PC-3 (cell line): ENCODE measurements around the gene OSBPL9. TPM values are rescaled to one million over a fixed set of nuclear protein-coding genes. Genes with fewer than 3 reads are reported as not detected.
A peak's percentile ranks its signal among the peaks of the same experiment; 100 is the strongest.

Experiments
- ATAC-seq: fragments of 200-7000 bp; cut with Tn5 transposase; 2 replicates; pipeline ENCODE4 v1.9.1; 2020; ENCODE audit warnings: mild to moderate bottlenecking, moderate library complexity
- BruUV-seq: library from RNA; stranded (reverse); fragments of 400-500 nt; replicated peaks from 2 replicates; lab custom pipeline; 2021; lab: Mats Ljungman, UMichigan
- CTCF ChIA-PET: fragments of 300-600 bp; sonication (Branson Sonifier 250); formaldehyde crosslinking; loops from one replicate; lab custom pipeline; 2022; ENCODE audit warnings: antibody characterized with exemption; lab: Charles Lee
- POLR2A ChIA-PET: fragments of 300-600 bp; sonication (Branson Sonifier 250); formaldehyde crosslinking; loops from one replicate; lab custom pipeline; 2022; ENCODE audit warnings: antibody characterized with exemption; ENCODE audit not compliant: unreplicated experiment; lab: Charles Lee
- DNase-seq: peaks from one replicate; pipeline ENCODE4 v3.0.0-alpha.2; 2015
- H2AFZ ChIP-seq: fragments of 300-600 bp; sonication (generic); 2 replicates; pipeline ENCODE4 v1.6.0; 2016; ENCODE audit warnings: antibody characterized with exemption, low read length
- H3F3A ChIP-seq: fragments of 300-600 bp; sonication (generic); one replicate; pipeline ENCODE4 v1.6.0; 2017; ENCODE audit warnings: antibody characterized with exemption, low read length, control low read depth, mild to moderate bottlenecking; ENCODE audit not compliant: unreplicated experiment
- H3K27ac ChIP-seq: fragments of 300-600 bp; sonication (generic); 2 replicates; pipeline ENCODE4 v1.5.1; 2016; ENCODE audit warnings: mild to moderate bottlenecking, low read length
- H3K27me3 ChIP-seq: fragments of 300-600 bp; sonication (generic); 2 replicates; pipeline ENCODE4 v1.6.1; 2016; ENCODE audit warnings: low read length, mixed read lengths
- H3K36me3 ChIP-seq: fragments of 300-600 bp; sonication (generic); 2 replicates; pipeline ENCODE4 v1.6.1; 2016; ENCODE audit warnings: low read depth, mixed run types, low read length, mixed read lengths
- H3K4me1 ChIP-seq: fragments of 300-600 bp; sonication (generic); 2 replicates; pipeline ENCODE4 v1.5.1; 2016; ENCODE audit warnings: low read length; ENCODE audit not compliant: insufficient read depth
- H3K4me2 ChIP-seq: fragments of 300-600 bp; sonication (generic); 2 replicates; pipeline ENCODE4 v1.6.0; 2016; ENCODE audit warnings: low read length
- H3K4me3 ChIP-seq: fragments of 300-600 bp; sonication (generic); 2 replicates; pipeline ENCODE4 v1.5.1; 2016; ENCODE audit warnings: mild to moderate bottlenecking, low read length, mixed read lengths
- H3K79me2 ChIP-seq: fragments of 300-600 bp; sonication (generic); 2 replicates; pipeline ENCODE4 v1.6.1; 2017; ENCODE audit warnings: low read length, mixed read lengths
- H3K9ac ChIP-seq: fragments of 300-600 bp; sonication (generic); 2 replicates; pipeline ENCODE4 v1.6.0; 2016; ENCODE audit warnings: mild to moderate bottlenecking, low read length
- H3K9me2 ChIP-seq: fragments of 300-600 bp; sonication (generic); replicated peaks from 2 replicates; pipeline ENCODE4 v1.6.1; 2016; ENCODE audit warnings: mixed run types, low read length, mixed read lengths
- H3K9me3 ChIP-seq: fragments of 300-600 bp; sonication (generic); 2 replicates; pipeline ENCODE4 v1.6.1; 2016; ENCODE audit warnings: low read length, mixed read lengths
- H4K20me1 ChIP-seq: fragments of 300-600 bp; sonication (generic); 2 replicates; pipeline ENCODE4 v1.6.1; 2016; ENCODE audit warnings: low read length, mixed read lengths
- EZH2 ChIP-seq: fragments of 300-600 bp; sonication (generic); IDR thresholded peaks from one replicate; pipeline ENCODE4 v1.6.1; 2017; ENCODE audit warnings: antibody characterized with exemption, mild to moderate bottlenecking, low read length; ENCODE audit not compliant: unreplicated experiment
- EZH2phosphoT487 ChIP-seq: fragments of 300-600 bp; sonication (generic); IDR thresholded peaks from 2 replicates; pipeline ENCODE4 v1.6.1; 2018; ENCODE audit warnings: mild to moderate bottlenecking, antibody characterized with exemption, low read length, borderline replicate concordance
- intact Hi-C: fragments of 100-400 bp; cut with micrococcal nuclease; formaldehyde crosslinking; loops from 2 replicates; pipeline ENCODE4 v1.9.0; 2023
- total RNA-seq: library from RNA; depleted of rRNA; stranded (reverse); fragments of >200 nt; gene quantifications from 2 replicates; pipeline ENCODE4 v1.2.3, GENCODE V29; 2014
- TF ChIP-seq, protein P1 (sequence below): fragments of 300-600 bp; sonication (generic); conservative IDR thresholded peaks from 2 replicates; pipeline ENCODE4 v1.5.1; 2017; ENCODE audit warnings: antibody characterized with exemption, low read depth, mild to moderate bottlenecking, low read length

Gene OSBPL9
- total RNA-seq, 1 experiment from 2014 or later: 74.7 TPM

DNA sequence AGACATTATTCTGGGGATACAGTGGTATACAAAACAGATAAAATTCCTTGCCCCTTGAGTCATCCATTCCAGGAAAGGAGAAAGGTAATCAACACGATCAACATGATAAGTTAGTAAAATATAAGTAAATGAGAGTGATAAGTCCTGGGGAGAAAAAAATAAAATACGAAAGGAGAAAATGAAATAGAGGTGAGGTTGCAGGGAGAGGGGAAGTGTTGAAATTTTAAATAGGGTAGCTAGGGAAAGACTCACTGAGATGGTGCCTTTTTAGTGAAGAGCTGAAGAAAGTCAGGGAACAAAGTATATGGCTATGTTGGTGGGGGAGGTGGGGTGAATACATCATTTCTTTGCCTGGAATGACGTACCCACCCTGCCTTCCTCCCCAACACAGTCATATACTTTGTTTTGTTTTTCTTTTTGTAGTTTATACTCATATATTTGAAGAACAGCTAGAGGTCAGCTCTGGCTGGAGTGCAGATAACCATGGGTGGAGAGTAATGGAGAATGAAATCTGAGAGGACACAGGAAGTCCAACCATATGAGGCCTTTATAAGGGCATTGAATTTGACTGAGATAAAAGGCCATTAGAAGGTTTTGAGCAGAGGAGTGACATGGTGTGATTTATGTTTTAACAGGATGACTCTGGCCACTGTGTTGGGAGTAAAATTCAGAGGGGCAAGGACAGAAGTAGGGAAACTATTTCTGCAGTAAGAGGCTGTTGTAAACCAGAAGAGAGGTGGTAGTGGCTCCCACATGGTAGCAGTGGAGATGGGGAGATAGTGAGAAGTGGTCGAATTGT lies 54.8 kb downstream of the OSBPL9 start:
- H3K27ac ChIP-seq: no peak overlapping the region
- no peaks in the 10 kb centered on the region for H3K36me3 ChIP-seq
- peak; percentile 65; the same call in 1 of the 2 replicates for ATAC-seq
- H3K9ac ChIP-seq: no peak overlapping the region
- TF ChIP-seq, protein P1, sequence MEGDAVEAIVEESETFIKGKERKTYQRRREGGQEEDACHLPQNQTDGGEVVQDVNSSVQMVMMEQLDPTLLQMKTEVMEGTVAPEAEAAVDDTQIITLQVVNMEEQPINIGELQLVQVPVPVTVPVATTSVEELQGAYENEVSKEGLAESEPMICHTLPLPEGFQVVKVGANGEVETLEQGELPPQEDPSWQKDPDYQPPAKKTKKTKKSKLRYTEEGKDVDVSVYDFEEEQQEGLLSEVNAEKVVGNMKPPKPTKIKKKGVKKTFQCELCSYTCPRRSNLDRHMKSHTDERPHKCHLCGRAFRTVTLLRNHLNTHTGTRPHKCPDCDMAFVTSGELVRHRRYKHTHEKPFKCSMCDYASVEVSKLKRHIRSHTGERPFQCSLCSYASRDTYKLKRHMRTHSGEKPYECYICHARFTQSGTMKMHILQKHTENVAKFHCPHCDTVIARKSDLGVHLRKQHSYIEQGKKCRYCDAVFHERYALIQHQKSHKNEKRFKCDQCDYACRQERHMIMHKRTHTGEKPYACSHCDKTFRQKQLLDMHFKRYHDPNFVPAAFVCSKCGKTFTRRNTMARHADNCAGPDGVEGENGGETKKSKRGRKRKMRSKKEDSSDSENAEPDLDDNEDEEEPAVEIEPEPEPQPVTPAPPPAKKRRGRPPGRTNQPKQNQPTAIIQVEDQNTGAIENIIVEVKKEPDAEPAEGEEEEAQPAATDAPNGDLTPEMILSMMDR: no peak
- TF ChIP-seq EZH2phosphoT487 (no peak), EZH2 (no peak)
- H3K27me3 ChIP-seq: no peaks in the 10 kb centered on the region
- H3K4me1 ChIP-seq: peaks cover 6% of the 10 kb centered on the region; the same call in 1 of the 2 replicates
- no peak overlapping the region for H2AFZ ChIP-seq
- no peak overlapping the region for H3K4me3 ChIP-seq
- H3K9me2 ChIP-seq: no peaks in the 10 kb centered on the region
- H3K9me3 ChIP-seq: no peaks in the 10 kb centered on the region
- ChIA-PET POLR2A (no interaction called here), CTCF (no interaction called here)
- H3K4me2 ChIP-seq: no peak overlapping the region
- DNase-seq: no peak
- intact Hi-C loops: no loop called here
- BruUV-seq: no TSS peak
- H3K79me2 ChIP-seq: 0 out of 2 replicates have a peak, but pooled peaks cover 4% of the 10 kb centered on the region
- H4K20me1 ChIP-seq: no peaks in the 10 kb centered on the region
- H3F3A ChIP-seq: no peaks in the 10 kb centered on the region

DNA sequence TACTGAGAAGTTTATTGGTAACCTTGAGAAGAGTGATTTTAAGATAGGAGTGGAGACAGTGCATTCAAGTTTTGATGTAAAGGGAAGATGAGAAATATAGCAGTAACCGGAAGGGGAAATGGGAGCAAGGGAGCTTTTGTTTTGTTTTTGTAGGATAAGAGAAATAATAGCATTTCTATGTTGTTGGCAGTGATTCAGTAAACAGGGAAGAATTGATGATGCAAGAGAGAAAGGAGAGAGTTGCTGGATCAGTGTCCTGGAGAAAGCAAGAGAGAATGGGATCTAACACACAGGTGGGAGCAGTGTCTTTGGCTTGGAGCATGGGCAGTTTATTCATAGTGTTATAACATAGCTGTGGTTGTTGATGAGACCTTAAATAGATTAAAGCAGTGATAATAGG lies 56.4 kb downstream of the OSBPL9 start:
- no TSS peak for BruUV-seq
- CTCF ChIA-PET: no interaction called here
- H3K9me2 ChIP-seq: no peaks in the 10 kb centered on the region
- no peaks in the 10 kb centered on the region for H3K9me3 ChIP-seq
- intact Hi-C loops: no loop called here
- no peaks in the 10 kb centered on the region for H4K20me1 ChIP-seq
- H3K27ac ChIP-seq: no peak overlapping the region
- H3K4me2 ChIP-seq: no peak overlapping the region
- H3F3A ChIP-seq: no peaks in the 10 kb centered on the region
- 0 out of 2 replicates have a peak, but pooled peaks cover 4% of the 10 kb centered on the region for H3K79me2 ChIP-seq
- TF ChIP-seq, protein P1: no peak
- TF ChIP-seq EZH2phosphoT487 (no peak), EZH2 (no peak)
- H2AFZ ChIP-seq: no peak overlapping the region
- no peak for DNase-seq
- H3K4me3 ChIP-seq: no peak overlapping the region
- no peaks in the 10 kb centered on the region for H3K36me3 ChIP-seq
- POLR2A ChIA-PET: no interaction called here
- ATAC-seq: no peak
- H3K4me1 ChIP-seq: peaks cover 6% of the 10 kb centered on the region; the same call in 1 of the 2 replicates
- no peaks in the 10 kb centered on the region for H3K27me3 ChIP-seq
- H3K9ac ChIP-seq: no peak overlapping the region

GRCh38 chr1:51675177-51675780 lies 58.4 kb downstream of the OSBPL9 start:
- ChIA-PET POLR2A (no interaction called here), CTCF (no interaction called here)
- peak; percentile 50; the same call in 1 of the 2 replicates for ATAC-seq
- no peak overlapping the region for H3K27ac ChIP-seq
- H3K4me2 ChIP-seq: no peak overlapping the region
- TF ChIP-seq EZH2 (no peak), EZH2phosphoT487 (no peak)
- TF ChIP-seq, protein P1: no peak
- H3K36me3 ChIP-seq: no peaks in the 10 kb centered on the region
- no peaks in the 10 kb centered on the region for H3K9me3 ChIP-seq
- no peak overlapping the region for H2AFZ ChIP-seq
- H3K27me3 ChIP-seq: no peaks in the 10 kb centered on the region
- peak; percentile 15 for DNase-seq
- H3K9ac ChIP-seq: no peak overlapping the region
- no peaks in the 10 kb centered on the region for H3K9me2 ChIP-seq
- peaks cover 6% of the 10 kb centered on the region; the same call in 1 of the 2 replicates for H3K4me1 ChIP-seq
- BruUV-seq: no TSS peak
- intact Hi-C loops: no loop called here
- no peaks in the 10 kb centered on the region for H3F3A ChIP-seq
- H4K20me1 ChIP-seq: no peaks in the 10 kb centered on the region
- H3K79me2 ChIP-seq: peaks cover 4% of the 10 kb centered on the region; the same call in 1 of the 2 replicates
- H3K4me3 ChIP-seq: no peak overlapping the region
